ENCODE measurements around the gene RNF123.

Gene RNF123

GRCh38 chr3:49757197-49757596 is 67.8 kb downstream of the RNF123 start:
- TF ChIP-seq CTCF (IDR thresholded peaks at IDR 0.05; ENCODE audit: insufficient read depth, low read length, poor library complexity, severe bottlenecking): no peak
- no peak for DNase-seq (ENCODE audit: extremely low read depth, insufficient read length)
- no peak overlapping the region for H3K4me3 ChIP-seq (replicated peaks; ENCODE audit: low read depth, low read length)
- H3K27me3 ChIP-seq (replicated peaks; ENCODE audit: control insufficient read depth, insufficient read depth, low read length): no peaks in the 10 kb centered on the region
- H3K36me3 ChIP-seq (ENCODE audit: control insufficient read depth, insufficient read depth, low read length): no peaks in the 10 kb centered on the region; the same call in 1 of the 2 replicates

- H3K36me3 ChIP-seq (ENCODE audit: control insufficient read depth, insufficient read depth, low read length): no peaks in the 10 kb centered on the region
- no peak for DNase-seq (ENCODE audit: extremely low read depth, insufficient read length)
These were observed 69.9 kb downstream of the RNF123 start for GRCh38 chr3:49759226-49759625.

GRCh38 chr3:49761661-49762060 is 72.3 kb downstream of the RNF123 start:
- TF ChIP-seq CTCF (IDR thresholded peaks at IDR 0.05; ENCODE audit: insufficient read depth, low read length, poor library complexity, severe bottlenecking): no peak
- no peak for DNase-seq (ENCODE audit: extremely low read depth, insufficient read length)
- Histone ChIP-seq H3K4me3 (replicated peaks; ENCODE audit: low read depth, low read length) (no peak overlapping the region), H3K27me3 (replicated peaks; ENCODE audit: control insufficient read depth, insufficient read depth, low read length) (no peaks in the 10 kb centered on the region), H3K36me3 (ENCODE audit: control insufficient read depth, insufficient read depth, low read length) (no peaks in the 10 kb centered on the region)

More at GRCh38 chr3:49759226-49759625, 69.9 kb downstream of the RNF123 start:
- no peak overlapping the region for H3K4me3 ChIP-seq (replicated peaks; ENCODE audit: low read depth, low read length)
- H3K27me3 ChIP-seq (replicated peaks; ENCODE audit: control insufficient read depth, insufficient read depth, low read length): no peaks in the 10 kb centered on the region
- no peak for TF ChIP-seq CTCF (IDR thresholded peaks at IDR 0.05; ENCODE audit: insufficient read depth, low read length, poor library complexity, severe bottlenecking)

- H3K4me3 ChIP-seq (replicated peaks; ENCODE audit: low read depth, low read length): no peak overlapping the region
- DNase-seq (ENCODE audit: extremely low read depth, insufficient read length): no peak
- no peaks in the 10 kb centered on the region for H3K27me3 ChIP-seq (replicated peaks; ENCODE audit: control insufficient read depth, insufficient read depth, low read length)
- no peaks in the 10 kb centered on the region for H3K36me3 ChIP-seq (ENCODE audit: control insufficient read depth, insufficient read depth, low read length)
- no peak for TF ChIP-seq CTCF (IDR thresholded peaks at IDR 0.05; ENCODE audit: insufficient read depth, low read length, poor library complexity, severe bottlenecking)
These were observed 74.6 kb downstream of the RNF123 start for GRCh38 chr3:49763981-49764380.

- Histone ChIP-seq H3K27me3 (replicated peaks; ENCODE audit: control insufficient read depth, insufficient read depth, low read length) (no peaks in the 10 kb centered on the region), H3K36me3 (ENCODE audit: control insufficient read depth, insufficient read depth, low read length) (peaks cover 2% of the 10 kb centered on the region; the same call in 1 of the 2 replicates), H3K4me3 (replicated peaks; ENCODE audit: low read depth, low read length) (no peak overlapping the region)
- no peak for TF ChIP-seq CTCF (IDR thresholded peaks at IDR 0.05; ENCODE audit: insufficient read depth, low read length, poor library complexity, severe bottlenecking)
- no peak for DNase-seq (ENCODE audit: extremely low read depth, insufficient read length)
These were observed 80.0 kb downstream of the RNF123 start for GRCh38 chr3:49769286-49769915.

GRCh38 chr3:49769926-49770325 is 80.6 kb downstream of the RNF123 start:
- Histone ChIP-seq H3K4me3 (replicated peaks; ENCODE audit: low read depth, low read length) (no peak overlapping the region), H3K36me3 (ENCODE audit: control insufficient read depth, insufficient read depth, low read length) (peaks cover 2% of the 10 kb centered on the region; the same call in 1 of the 2 replicates), H3K27me3 (replicated peaks; ENCODE audit: control insufficient read depth, insufficient read depth, low read length) (no peaks in the 10 kb centered on the region)
- no peak for TF ChIP-seq CTCF (IDR thresholded peaks at IDR 0.05; ENCODE audit: insufficient read depth, low read length, poor library complexity, severe bottlenecking)
- DNase-seq (ENCODE audit: extremely low read depth, insufficient read length): no peak
